Panc1 (cell line): ENCODE results near the gene ANAPC16.

Experiments
- CTCF ChIP-seq: fragments of 450-650 bp; IDR thresholded peaks from 2 replicates; pipeline ENCODE4 v1.5.1; 2017; ENCODE audit warnings: mild to moderate bottlenecking
- POLR2AphosphoS5 ChIP-seq: IDR thresholded peaks from 2 replicates; pipeline ENCODE4 v1.6.1; 2012; ENCODE audit warnings: mild to moderate bottlenecking, low read depth, low read length, moderate library complexity
- SIN3A ChIP-seq: IDR thresholded peaks from 2 replicates; pipeline ENCODE4 v1.6.1; 2012; ENCODE audit warnings: low read depth, mild to moderate bottlenecking, low read length, moderate library complexity, borderline replicate concordance; ENCODE audit not compliant: insufficient read depth
- TCF7L2 ChIP-seq: IDR thresholded peaks from 2 replicates; pipeline ENCODE4 v1.6.1; 2011; ENCODE audit warnings: mild to moderate bottlenecking, low read depth, low read length, inconsistent platforms

- TF ChIP-seq CTCF = no peak
- no peak for TF ChIP-seq SIN3A
- TF ChIP-seq TCF7L2 = no peak
- TF ChIP-seq POLR2AphosphoS5 = no peak
These were observed 40.7 kb upstream of the ANAPC16 start for GRCh38 chr10:72175149-72175548.
